Measurements from ENCODE around the gene RTKN.
"Not testable (repeated sequence)": the region's sequence is repeated elsewhere in the genome, so short reads cannot be mapped to it uniquely, and the experiment has no call there.

RTKN gene, protein sequence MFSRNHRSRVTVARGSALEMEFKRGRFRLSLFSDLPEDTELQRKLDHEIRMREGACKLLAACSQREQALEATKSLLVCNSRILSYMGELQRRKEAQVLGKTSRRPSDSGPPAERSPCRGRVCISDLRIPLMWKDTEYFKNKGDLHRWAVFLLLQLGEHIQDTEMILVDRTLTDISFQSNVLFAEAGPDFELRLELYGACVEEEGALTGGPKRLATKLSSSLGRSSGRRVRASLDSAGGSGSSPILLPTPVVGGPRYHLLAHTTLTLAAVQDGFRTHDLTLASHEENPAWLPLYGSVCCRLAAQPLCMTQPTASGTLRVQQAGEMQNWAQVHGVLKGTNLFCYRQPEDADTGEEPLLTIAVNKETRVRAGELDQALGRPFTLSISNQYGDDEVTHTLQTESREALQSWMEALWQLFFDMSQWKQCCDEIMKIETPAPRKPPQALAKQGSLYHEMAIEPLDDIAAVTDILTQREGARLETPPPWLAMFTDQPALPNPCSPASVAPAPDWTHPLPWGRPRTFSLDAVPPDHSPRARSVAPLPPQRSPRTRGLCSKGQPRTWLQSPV

DNA sequence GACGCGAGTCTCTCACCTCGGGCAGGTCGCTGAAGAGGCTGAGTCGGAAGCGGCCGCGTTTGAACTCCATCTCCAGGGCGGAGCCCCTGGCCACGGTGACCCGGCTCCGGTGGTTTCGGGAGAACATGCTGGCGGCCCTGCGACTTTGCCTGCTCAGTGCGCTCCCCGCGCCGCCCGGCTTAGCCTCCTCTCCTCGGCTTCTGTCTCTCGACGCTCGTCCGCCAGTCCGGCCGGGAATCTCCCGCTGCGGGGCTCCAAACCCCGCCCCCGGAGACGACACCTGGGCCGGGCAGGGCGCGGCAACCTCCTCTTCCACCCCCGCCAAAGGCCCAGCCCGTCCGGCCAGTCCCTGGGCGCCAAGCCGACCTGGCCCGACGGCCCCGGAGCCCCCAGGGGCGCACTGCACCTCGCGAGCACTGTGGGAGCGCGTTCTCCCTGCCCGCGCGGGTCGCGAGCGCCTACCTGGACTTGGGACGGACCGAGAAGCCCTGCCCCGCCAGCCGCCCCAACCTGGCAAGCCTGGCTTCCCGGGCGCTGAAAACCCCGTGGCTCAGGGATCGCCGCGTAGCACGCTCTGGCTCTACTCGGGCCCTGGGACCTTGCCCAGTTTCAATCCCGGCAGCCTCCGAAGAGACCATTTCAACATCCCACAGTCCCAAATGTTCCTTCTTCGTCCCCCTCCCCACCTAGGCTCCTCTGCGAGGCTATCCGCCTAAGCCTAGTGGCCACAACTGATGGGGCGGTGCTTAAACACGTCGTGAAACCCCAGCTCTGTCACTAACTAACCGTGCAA lies at the start of gene RTKN:
Gene RTKN, minus strand, starts transcription at position 248 of the 793 bp plus-strand sequence. Its CDS starts 121 bp downstream, at position 127.
- DNase-seq, result no peak

DNA sequence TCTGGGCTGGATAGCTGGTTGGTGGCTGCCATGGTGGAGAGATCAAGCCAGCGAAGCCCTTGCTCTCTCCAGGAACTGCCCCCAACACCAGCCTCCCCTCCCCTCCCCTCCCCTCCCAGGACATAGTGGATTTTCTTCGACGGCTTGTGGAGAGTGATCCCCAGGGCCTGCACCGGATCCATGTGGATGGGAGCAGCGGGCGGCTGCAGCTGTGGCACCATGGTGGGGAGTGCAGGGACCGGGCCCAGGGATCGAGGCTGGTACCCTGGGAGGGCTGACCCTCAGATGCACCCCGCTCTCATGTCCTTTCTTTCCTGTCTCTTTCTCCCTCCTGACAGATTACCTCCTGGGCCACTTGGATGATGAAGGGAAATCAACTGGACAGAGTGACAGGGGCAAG lies 48.2 kb upstream of the RTKN start:
- DNase-seq, result no peak

DNA sequence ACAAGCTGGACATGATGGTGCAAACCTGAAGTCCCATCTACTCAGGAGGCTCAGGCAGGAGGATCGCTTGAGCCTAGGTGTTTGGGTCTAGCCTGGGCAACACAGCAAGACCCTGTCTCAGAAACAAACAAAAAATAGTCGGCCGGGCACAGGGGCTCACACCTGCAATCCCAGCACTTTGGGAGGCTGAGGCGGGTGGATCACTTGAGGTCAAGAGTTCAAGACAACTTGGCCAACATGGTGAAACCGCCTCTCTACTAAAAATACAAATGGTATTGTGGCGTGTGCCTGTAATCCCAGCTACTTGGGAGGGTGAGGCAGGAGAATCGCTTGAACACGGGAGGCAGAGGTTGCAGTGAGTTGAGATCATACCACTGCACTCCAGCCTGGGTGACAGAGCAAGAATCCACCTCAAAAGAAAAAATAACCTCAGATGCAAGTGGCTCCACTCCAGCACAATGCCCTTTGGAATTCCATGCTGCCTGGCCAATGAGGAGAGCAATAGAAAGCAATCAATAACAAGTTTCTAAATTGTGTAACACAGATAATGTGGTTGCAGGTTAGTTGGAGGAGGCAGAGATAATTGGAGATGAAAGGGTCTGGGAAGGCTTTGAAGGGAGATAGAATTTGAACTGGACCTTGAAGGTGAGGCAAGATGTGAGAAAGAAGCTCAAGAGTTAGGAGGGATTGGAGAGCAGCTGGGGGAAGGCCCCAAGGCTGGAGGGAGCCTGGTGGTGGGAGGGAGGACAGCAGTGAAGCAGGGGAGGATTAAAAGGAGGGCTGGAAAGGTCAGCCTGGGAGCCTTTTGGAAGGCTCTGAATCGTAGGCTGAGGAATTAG lies 47.1 kb upstream of the RTKN start:
- no peak for DNase-seq

DNA sequence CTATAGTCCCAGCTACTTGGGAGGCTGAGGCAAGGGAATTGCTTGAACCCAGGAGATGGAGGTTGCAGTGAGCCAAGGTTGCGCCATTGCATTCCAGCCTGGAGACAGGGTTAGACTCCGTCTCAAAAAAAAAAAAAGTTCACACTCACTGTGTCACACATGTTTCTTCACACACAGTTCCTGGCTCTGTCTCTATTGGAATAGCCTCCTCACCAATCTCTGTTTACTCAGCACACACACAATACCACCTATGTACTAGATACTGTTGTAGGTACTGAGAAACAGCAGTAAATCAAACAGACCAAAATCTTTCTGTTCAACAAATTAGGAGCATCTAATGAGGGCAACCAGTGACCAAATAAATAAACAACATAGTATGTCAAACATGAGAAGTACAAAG lies 44.4 kb upstream of the RTKN start:
- no peak for DNase-seq

DNA sequence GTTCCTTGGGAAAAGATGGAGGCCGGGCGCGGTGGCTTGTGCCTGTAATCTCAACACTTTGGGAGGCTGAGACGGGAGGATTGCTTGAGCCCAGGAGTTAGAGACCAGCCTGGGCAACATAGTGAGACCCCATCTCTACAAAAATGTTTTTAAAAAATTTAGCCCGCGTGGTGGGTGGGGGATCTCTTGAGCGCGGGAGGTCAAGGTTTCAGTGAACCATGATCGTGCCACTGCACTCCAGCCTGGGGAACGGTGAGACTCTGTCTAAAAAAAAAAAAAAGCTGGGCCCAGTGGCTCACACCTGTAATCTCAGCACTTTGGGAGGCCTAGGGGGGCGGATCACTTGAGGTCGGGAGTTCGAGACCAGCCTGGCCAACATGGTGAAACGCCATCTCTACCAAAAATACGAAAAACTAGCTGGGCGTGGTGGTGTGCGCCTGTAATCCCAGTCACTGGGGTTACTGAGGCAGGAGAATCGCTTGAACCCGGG lies 42.0 kb upstream of the RTKN start:
- DNase-seq, result not testable (repeated sequence)

DNA sequence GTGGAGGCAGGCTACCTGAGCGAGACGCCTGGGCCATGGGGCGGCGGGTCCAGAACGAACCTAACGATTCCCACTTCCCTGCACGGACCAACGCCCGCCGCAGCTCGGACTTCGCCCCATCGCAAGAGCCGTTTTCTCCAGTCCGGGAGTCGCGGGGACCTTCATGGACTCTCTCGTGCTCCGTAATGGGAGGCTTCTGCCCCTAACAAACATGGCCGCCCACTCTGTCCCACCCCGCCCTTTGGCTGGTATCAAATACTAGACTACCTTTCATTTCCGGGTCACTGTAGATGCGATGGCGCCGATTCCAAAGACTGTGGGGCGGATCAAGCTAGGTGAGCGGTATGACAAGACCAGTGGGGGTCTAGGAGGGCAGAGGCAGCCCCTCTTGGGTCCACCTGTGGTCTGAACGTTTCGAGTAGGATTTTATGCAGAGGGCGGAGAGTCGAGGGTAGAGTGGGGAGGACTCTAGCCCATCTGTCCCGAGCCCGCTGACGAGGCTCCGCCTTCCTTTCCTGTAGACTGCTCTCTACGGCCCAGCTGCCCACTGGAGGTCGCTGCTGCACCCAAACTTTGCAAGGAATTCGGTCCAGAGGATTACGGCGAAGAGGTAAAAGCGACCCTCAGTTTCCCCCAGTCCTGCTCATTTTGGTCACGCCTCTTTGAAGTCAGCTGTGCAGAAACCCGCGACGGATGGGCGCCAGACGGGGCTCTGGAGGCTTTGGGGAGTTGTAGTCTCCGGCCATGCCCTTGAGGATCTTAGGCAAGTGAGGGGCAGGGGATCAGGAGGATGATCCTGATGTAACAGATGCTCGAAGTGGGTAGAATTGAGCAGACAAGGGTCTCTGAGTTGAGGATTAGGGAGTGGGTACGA lies 41.3 kb upstream of the RTKN start, which contains the start of the genes CCDC142 and TTC31:
Gene CCDC142, minus strand, starts transcription at position 198 of the 874 bp plus-strand sequence. Its CDS starts 161 bp downstream, at position 37.
Gene TTC31, plus strand, starts transcription at position 281 of the 874 bp plus-strand sequence. Its CDS starts 15 bp downstream, at position 296.
- DNase-seq, result peak; percentile 87

DNA sequence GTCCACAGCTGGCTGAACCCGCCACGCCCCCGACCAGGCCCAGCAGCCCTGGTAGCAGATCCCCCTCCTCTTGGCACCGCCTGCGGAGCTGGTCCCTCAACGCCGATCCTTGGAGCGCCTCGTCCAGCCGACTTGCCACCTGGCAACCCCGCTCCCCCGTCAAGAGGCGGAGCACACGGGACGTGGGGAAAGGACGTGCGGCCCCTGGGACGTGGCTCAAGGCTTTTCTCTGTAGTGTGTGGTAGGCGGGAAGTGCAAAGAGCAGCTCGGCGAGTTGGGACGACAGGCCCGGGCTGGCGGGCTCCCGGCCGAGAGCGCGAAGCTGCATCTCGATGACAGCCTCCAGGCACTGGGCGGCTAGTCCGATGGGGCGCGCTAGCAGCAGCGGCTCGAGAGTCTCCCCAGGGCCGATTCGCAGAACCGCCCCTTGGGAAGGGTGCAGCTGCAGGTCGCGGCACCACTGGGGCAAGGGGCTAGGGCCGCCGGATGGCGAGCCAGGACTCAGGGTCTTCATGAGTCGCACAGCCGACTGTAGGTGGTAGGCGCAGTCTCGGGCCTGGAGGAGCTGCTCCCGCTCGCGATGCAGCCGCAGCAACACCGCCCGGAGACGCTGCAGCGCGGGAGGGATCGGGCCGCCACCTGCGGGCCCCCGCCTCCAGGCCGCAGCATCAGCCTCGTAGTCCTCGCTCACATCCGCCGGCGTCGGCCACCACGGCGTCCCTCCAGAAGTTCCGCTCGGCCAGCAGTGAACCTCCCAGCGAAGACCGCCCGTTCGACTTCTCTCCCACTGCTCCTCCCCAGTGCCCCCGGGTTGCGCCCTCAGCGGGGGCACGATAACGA lies 40.4 kb upstream of the RTKN start:
- DNase-seq, result no peak

DNA sequence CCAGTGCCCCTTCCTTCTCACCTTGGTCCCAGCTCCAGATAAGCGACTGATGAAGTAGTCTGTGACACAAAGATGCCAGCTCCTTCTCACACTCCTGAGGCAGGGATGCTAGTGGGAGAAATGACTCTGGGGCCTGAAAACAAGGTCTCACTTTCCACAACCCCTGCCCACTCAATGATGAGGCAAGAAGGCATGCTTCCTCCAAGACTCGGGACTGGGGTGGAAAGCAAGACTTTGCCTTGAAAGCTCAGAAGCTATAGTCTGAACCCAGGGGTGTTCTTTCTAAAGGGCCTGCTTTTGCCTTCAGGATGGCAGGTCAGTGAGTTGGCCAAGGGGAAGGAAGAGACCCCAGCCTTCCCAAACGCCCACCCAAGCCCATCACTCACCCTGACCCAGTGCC lies 39.7 kb upstream of the RTKN start:
- DNase-seq, result no peak

DNA sequence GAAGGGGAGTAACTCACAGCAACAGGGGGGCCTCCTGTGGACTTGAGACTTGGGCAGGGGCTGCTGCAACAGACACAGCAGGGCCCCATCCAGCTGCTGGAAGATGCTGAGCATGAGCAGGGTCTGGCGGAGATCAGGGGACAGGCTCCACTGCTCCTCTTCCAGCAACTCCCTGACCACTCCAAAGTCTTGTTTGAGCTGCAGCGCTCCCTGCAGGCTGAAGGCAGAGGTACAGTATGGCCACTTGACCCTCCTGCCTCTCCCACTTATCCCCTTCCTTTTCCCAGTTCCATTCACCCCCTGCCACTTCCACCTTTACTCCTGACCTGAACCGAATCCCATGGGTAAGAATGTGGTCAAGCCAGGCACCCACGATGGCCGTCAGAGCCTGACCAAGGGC lies 33.2 kb upstream of the RTKN start:
- no peak for DNase-seq

DNA sequence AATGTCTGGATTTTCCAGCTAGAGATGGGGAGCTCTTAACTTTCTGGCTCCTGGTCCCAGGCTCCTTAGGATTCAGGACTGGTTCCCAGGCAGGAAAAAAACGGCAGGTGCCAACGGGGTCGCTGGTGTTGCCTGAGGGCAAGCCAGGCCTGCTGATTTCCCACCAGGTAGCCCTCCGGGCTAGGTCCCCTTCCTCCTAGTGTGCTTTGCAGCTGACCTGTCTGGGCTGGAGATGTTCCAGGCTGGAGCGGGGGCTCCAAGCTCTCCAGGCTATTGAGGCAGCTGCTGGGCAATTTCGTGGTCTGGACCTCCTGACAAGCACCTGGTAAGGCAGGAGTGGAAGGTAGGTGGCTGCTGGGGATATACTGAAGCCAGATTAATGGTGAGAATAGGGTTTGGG lies 32.7 kb upstream of the RTKN start:
- DNase-seq, result no peak

DNA sequence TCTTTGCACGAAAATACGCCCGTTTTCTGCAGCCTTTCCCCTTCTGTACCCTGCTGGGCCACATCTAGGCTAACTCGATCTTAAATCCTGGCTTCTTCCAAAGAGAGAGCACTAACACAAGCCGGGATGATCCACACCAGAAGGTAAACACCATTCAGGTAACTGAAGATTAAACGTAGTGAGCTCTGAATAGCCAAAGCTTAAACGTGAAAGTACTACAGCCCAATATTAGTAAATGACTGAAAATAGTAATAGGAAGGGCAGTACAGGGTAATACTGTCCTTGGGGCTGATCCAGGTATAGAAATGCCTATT lies 31.2 kb upstream of the RTKN start:
- no peak for DNase-seq

DNA sequence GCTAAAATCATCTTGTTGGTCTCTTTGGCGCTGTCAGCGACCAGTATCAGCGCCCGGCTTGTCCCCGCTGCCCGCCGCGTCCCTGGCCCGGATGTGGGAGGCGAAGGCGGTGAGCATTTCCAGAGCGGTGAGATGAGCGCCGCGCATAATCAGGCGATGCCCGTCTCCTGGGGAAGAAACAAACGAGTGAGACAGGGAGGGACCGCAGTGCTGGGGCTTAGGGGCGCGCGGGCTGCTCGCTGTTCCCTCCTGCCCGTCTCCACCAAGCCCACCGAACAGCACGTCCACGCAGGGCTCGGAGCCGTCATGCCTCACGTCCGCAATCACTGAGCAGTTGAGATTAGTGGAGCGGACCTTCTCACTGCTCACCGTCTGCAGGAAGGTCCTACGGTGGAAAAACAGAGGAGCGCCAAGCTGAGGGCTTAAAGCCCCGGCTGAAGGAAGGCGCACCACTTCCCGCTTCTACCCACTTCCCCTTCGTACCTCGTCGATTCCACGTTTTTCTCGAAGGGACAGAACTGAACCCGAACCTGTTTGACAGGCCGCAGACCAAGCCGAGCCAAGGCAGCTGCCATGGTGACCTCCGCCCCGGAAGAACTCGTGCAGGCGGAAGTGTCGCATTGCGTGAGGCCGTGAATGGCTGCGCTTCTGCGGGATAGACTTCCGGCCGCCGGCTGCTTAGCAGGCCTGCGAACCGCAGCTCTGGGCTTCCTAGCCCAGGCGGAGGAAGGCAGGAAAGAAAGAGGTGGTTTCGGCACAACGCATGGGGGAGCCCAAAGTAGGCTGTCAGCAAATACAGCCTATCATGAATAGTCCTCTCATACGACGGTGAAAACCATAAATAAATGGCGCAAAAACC lies 30.6 kb upstream of the RTKN start, which contains the start of gene MRPL53:
Gene MRPL53, minus strand, starts transcription at position 595 of the 859 bp plus-strand sequence. Its CDS starts 20 bp downstream, at position 575.
- peak; percentile 91 for DNase-seq

DNA sequence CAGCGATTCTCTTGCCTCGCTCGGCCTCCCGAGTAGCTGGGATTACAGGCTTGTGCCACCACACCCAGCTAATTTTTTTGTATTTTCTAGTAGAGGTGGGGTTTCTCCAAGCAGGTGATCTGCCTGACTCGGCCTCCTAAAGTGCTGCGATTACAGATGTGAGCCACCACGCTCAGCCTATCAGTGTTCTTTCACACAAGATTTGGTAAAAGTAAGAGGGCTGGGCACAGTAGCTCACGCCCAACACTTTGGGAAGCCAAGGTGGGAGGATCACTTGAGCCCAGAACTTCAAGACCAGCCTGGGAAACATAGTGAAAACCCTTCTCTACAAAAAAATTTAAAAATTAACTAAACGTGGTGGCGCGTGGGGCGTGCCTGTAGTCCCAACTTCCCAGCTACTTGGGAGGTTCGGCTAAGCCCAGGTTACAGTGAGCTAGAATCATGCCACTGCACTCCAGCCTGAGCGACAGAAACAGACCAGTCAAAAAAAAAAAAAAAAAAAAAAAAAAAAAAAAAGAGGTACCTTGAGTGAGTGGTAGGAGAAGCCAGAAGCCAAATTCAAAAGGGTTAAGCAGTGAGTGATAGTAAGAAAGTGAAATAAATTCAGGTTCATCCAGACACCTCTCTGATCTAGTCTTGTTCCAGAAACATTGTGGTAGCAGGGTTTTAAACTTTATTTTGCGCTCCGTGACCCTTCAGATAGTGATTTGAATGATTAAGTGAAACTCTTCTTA lies 29.8 kb upstream of the RTKN start:
- DNase-seq, result no peak

DNA sequence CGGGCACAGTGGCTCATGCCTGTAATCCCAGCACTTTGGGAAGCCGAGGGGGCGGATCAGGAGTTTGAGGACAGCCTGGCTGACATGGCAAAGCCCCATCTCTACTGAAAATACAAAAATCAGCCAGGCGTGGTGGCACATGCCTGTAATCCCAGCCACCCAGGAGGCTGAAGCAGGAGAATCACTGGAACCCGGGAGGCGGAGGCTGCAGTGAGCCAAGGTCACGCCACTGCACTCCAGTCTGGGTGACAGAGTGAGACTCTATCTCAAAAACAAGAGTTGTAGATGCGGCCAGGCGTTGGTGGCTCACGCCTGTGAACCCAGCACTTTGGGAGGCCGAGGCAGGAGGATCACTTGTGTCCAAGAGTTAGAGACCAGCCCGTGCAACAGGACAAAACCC lies 29.0 kb upstream of the RTKN start:
- not testable (repeated sequence) for DNase-seq

DNA sequence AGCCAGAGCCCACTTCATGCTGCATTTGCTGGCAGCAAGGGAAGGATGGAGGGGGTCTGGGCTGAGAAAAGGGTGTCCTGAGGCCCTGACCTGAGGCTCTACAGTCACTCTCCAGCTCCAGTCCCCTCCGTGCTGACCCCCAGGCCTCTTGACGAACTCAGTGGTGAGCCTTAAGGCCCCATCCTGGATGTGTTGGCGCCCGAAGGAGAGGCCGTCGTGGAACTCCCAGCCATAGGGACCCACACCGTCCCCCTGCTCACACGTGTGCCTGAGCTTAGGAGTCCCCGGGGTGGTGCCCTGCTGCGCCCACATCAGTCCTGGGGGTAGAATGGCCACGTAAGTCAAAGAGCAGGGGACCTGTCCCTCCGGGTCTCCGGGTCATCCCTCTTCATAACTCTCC lies 22.7 kb upstream of the RTKN start:
- no peak for DNase-seq

DNA sequence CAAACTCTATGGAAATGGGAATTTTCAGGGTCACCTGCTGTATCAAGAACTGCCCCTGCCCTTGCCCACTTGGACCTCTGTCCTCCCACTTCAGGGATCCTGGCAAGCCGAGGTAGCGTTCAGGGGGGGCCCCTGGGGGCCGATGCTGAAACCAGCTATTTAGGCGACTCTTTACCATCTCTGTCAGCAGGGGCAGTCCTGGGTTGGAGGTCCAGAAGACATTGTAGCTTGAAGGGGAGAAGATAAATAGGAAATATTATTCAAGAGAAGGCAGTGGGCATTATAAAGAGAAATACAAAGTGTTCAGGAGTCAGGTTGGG lies 21.0 kb upstream of the RTKN start:
- no peak for DNase-seq

DNA sequence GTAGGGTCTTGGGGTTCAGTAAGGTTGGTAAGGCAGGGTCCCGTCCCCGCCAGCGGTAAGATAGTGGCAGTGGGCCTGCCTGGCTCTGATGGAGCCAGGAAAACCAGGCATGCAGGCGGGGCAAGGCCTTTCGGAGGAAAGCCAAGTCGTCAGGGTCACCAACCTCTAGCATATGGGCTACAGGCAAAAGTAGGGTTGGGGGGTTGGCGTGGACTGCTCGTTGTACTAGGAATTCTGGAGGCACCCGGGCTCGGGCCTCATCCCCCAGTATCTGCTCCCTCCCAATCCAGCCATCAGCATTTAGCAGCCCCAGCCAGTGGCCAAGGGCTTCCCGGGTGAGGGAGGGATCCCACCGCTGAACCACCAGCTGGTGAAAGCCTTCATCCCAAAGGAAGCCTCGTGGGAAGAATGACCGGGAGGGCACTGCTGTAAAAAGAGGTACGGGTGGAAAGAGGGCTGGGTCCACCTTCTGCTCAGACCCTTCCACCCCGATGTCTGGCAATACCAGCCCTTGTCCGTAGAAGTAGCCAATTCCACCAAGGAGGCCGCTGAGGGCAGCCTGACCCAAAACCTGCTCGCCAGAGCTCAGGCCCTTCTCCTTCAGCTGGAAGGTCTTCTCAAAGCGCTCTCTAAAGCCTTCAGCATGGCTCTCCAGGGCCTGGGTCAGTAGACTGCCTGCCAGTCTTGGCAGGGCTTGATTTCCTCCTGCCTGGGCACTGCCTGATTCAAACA lies 20.5 kb upstream of the RTKN start:
- DNase-seq, result no peak

Data from GDM1 (cell line).